ENCODE results near the gene OPN4. TPM values are rescaled to one million over a fixed set of nuclear protein-coding genes. Genes with fewer than 3 reads are reported as not detected.
"Not testable (repeated sequence)": the region's sequence is repeated elsewhere in the genome, so short reads cannot be mapped to it uniquely, and the experiment has no call there.

The OPN4 gene
- total RNA-seq, 2 donors from 2014 or later, result not detected

DNA sequence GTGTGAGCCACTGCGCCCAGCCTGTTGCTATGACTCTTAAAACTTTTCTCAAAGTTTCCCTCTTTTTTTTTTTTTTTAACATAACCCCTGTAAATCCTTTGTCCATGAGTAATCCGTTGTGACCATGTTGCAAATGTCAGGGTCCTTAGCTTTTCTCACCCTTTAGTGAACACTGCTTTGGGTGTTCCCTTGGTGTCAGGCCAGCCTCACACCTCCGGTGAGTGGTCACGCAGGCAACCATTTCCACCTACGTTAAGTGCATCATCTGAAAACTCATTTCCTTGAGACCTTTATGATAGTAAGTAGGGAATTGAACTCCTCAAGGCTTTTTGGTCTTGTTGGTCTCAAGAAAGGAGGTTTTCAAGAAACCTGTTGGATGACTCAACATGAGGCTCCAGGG lies 41.3 kb upstream of the OPN4 start:
- H3K27me3 ChIP-seq, result no peaks in the 10 kb centered on the region
- intact Hi-C loops (cut with DNase I), result no loop called here
- no peaks in the 10 kb centered on the region for H3K4me1 ChIP-seq
- no peaks in the 10 kb centered on the region for H3K36me3 ChIP-seq (replicated peaks in 1 of 2; ENCODE audit: insufficient read depth in 1 of 2, low read depth in 2 of 2)
- no peak for DNase-seq
- 82 to 86% methylated on average over 5 of the region's 5 CpGs for WGBS, 2 donors
- TF ChIP-seq, protein P1, sequence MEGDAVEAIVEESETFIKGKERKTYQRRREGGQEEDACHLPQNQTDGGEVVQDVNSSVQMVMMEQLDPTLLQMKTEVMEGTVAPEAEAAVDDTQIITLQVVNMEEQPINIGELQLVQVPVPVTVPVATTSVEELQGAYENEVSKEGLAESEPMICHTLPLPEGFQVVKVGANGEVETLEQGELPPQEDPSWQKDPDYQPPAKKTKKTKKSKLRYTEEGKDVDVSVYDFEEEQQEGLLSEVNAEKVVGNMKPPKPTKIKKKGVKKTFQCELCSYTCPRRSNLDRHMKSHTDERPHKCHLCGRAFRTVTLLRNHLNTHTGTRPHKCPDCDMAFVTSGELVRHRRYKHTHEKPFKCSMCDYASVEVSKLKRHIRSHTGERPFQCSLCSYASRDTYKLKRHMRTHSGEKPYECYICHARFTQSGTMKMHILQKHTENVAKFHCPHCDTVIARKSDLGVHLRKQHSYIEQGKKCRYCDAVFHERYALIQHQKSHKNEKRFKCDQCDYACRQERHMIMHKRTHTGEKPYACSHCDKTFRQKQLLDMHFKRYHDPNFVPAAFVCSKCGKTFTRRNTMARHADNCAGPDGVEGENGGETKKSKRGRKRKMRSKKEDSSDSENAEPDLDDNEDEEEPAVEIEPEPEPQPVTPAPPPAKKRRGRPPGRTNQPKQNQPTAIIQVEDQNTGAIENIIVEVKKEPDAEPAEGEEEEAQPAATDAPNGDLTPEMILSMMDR (IDR thresholded peaks at IDR 0.05), result no peak
- TF ChIP-seq POLR2A (IDR thresholded peaks at IDR 0.05), result no peak
- ATAC-seq, result no peak
- no peak overlapping the region for H3K4me3 ChIP-seq
- no peak overlapping the region for H3K27ac ChIP-seq
- H3K9me3 ChIP-seq, result no peaks in the 10 kb centered on the region

DNA sequence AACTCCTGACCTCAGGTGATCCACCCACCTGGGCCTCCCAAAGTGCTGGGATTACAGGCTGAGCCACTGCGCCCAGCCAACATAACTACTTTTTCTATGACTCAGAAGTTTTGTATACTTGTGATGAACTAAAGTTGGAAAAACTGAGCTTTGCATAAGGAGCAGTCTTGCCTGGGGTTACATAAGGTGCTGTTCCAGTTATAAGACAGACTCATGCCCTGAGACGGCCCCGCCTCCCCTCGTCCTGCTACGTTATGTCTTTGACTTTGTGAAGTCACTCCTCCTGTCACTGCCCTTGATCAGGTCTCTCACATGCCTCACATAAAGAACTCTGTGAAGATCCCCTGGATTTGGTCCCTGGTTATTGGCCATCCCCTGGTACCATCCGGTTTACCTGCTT lies 40.4 kb upstream of the OPN4 start:
- DNase-seq (no peak), ATAC-seq (no peak)
- H3K4me3 ChIP-seq, result no peak overlapping the region
- no peaks in the 10 kb centered on the region for H3K9me3 ChIP-seq
- no peak for TF ChIP-seq POLR2A (IDR thresholded peaks at IDR 0.05)
- TF ChIP-seq, protein P1 (IDR thresholded peaks at IDR 0.05), result no peak
- no peaks in the 10 kb centered on the region for H3K4me1 ChIP-seq
- H3K27ac ChIP-seq, result no peak overlapping the region
- no peaks in the 10 kb centered on the region for H3K27me3 ChIP-seq
- H3K36me3 ChIP-seq (replicated peaks in 1 of 2; ENCODE audit: insufficient read depth in 1 of 2, low read depth in 2 of 2), result no peaks in the 10 kb centered on the region
- 80 to 89% methylated on average over 6 of the region's 6 CpGs for WGBS, 2 donors
- intact Hi-C loops (cut with DNase I), result no loop called here

DNA sequence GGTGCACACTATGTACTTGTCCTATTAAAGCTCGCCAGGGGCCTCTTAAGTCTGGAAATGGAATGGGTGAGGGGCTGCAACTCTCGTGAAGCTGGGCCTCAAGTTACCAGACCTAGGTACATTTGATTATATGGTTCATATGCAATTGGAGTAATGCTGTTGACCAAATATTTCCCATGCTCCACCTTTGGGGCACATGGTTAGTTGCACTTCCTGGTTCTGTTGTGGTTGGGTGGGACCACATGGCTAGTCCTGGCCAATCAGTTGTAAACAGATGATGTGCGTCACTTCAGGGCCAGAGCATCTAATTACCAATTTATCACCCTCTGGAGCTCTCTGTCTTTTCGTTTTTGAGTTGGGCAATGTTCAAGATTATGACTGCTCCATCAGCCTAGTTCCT lies 39.5 kb upstream of the OPN4 start:
- no peak for DNase-seq
- Histone ChIP-seq H3K27ac (no peak overlapping the region), H3K36me3 (replicated peaks in 1 of 2; ENCODE audit: insufficient read depth in 1 of 2, low read depth in 2 of 2) (no peaks in the 10 kb centered on the region), H3K4me3 (no peak overlapping the region), H3K9me3 (no peaks in the 10 kb centered on the region), H3K27me3 (no peaks in the 10 kb centered on the region), H3K4me1 (no peaks in the 10 kb centered on the region)
- TF ChIP-seq POLR2A (IDR thresholded peaks at IDR 0.05), result no peak
- TF ChIP-seq, protein P1 (IDR thresholded peaks at IDR 0.05), result no peak
- intact Hi-C loops (cut with DNase I), result no loop called here
- WGBS, 2 donors, result 80% methylated on average over 4 of the region's 4 CpGs
- ATAC-seq, result no peak

GRCh38 chr10:86617278-86617677 lies 37.1 kb upstream of the OPN4 start:
- H3K27me3 ChIP-seq; H3K4me3 ChIP-seq; intact Hi-C loops (cut with DNase I); DNase-seq; ATAC-seq; H3K27ac ChIP-seq; H3K4me1 ChIP-seq; H3K9me3 ChIP-seq; H3K36me3 ChIP-seq (replicated peaks in 1 of 2; ENCODE audit: insufficient read depth in 1 of 2, low read depth in 2 of 2): not testable (repeated sequence)
- WGBS, 2 donors, result 77 to 92% methylated on average over 2 of the region's 2 CpGs

DNA sequence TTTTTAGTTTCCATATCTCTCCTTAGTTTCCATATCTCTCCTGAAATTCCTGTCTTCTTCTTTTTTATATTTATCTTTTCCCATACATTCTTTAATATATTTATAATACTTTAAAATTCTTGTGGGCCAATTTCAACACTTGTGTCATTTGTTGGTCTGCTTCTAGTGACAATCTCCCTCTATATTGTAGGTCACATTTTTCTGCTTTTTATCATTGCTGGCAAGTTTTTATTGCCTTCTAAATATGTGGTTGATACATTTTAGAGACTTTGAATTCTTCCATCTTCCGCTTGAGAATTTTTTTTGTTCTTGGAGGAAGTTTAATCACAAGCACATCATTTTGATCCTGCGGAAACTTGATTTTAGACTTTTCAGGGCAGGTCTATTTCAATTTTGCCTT lies 26.0 kb upstream of the OPN4 start:
- no peak for ATAC-seq
- 97 to 100% methylated on average over 2 of the region's 2 CpGs for WGBS, 2 donors
- no peak for TF ChIP-seq POLR2A (IDR thresholded peaks at IDR 0.05)
- TF ChIP-seq, protein P1 (IDR thresholded peaks at IDR 0.05), result no peak
- Histone ChIP-seq H3K4me3 (no peak overlapping the region), H3K27ac (no peak overlapping the region), H3K4me1 (peaks cover 6% of the 10 kb centered on the region), H3K9me3 (no peaks in the 10 kb centered on the region), H3K27me3 (no peaks in the 10 kb centered on the region), H3K36me3 (replicated peaks in 1 of 2; ENCODE audit: insufficient read depth in 1 of 2, low read depth in 2 of 2) (no peaks in the 10 kb centered on the region)
- DNase-seq, result no peak
- intact Hi-C loops (cut with DNase I), result no loop called here

Data from body of pancreas (tissue), 4 donors.